NCI-H2227 (cell line): Measurements from ENCODE around the gene TAS1R1.

Source experiments
- DNase-seq: peaks from one replicate; lab custom pipeline; 2025; ENCODE audit not compliant: unreplicated experiment; lab: John Stamatoyannopoulos, UW

TAS1R1 gene

DNA sequence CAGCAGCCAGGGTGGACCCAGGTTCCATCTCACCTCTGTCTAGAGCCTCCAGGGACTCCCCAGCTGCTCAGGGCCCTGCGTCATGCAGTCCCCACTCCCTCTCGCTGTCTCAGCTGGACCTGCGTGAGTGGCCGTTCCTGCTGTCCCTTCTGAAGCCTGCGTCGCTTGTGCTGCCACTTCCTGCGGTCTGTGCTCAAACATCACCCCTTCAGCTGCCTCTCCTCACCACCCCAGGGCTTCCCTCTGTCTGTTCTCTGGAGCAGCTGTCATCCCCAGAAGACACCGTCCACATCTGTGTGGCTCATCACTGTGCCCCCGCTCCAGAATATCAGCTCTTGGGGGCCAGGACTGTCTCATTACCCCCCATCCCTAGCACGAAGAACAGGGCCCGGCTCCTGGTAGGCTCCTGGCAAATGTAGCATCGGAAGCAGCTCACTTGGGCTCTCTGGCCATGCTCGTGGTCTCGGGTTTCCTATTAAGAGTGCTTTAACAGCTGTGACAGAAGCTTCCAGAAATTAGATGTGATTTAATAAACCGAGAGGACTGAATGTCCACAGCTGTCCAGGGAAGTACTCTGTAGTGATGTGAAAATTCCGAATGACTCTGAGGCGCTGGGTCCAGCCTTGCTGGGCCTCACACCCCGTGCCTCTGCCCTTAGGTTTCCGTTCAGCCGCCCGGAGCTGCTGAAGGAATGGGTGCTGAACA, 72.9 kb downstream of the TAS1R1 start:
- no peak for DNase-seq

DNA sequence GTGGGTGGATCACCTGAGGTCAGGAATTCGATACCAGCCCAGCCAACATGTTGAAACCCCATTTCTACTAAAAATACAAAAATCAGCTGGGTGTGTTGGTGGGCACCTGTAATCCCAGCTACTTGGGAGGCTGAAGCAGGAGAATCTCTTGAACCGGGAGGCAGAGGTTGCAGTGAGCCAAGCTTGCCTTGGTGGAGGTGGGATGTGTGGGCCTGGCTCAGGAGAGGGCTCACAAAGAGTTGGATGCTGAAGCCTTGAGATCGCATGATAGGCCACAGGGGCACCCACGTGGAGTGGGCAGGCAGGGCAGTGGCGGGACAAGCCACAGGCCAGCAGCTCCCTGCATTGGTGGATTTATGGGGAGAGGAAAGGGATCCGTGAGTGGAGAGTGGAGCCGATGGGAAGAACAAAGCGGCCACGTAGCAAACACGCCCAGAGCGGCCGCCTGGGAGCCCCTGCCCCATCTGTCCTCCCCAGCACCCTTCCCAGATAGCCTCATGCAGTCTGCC, 73.9 kb downstream of the TAS1R1 start:
- DNase-seq: no peak
